A549 (cell line): Measurements from ENCODE around the gene SLC6A18. TPM values are rescaled to one million over a fixed set of nuclear protein-coding genes. Genes with fewer than 3 reads are reported as not detected.
A peak's percentile ranks its signal among the peaks of the same experiment; 100 is the strongest.

Source experiments
- ATAC-seq, 2 experiments: fragments of 200-7000 bp in 1 of 2; fragments of >200 bp in 1 of 2; cut with Nextera tagmentation in 1 of 2; cut with Tn5 transposase in 1 of 2; 3 replicates each; pipeline versions ENCODE4 v1.8.0 to v1.9.1; 2018 to 2020; ENCODE audit warnings: mild to moderate bottlenecking in 1 of 2, moderate library complexity in 1 of 2
- CTCF ChIA-PET: fragments of 300-600 bp; sonication (Branson Sonifier 250); formaldehyde crosslinking; extraction: SDS; loops from one replicate; lab custom pipeline; 2021; ENCODE audit warnings: antibody characterized with exemption, inconsistent platforms; lab: Yijun Ruan, JAX
- POLR2A ChIA-PET: fragments of 350-600 bp; formaldehyde crosslinking; extraction: SDS; loops from one replicate; lab custom pipeline; 2021; ENCODE audit warnings: antibody characterized with exemption, inconsistent platforms; lab: Yijun Ruan, JAX
- DNase-seq, 2 experiments: peaks; one replicate each; pipeline versions ENCODE4 v3.0.0 to v3.0.0-alpha.2; 2011 to 2016; ENCODE audit warnings: low read depth in 1 of 2, low spot score in 1 of 2
- FAIRE-seq: peaks from 2 replicates; lab custom pipeline; 2011; peaks lifted over from hg19 to GRCh38; lab: Jason Lieb, UNC
- H3K27ac ChIP-seq, 2 experiments: fragments of >200 bp; sonication (Bioruptor Twin); formaldehyde crosslinking; 3 replicates each; pipeline ENCODE4 v1.5.1; 2016 to 2017
- H3K4me1 ChIP-seq: fragments of >200 bp; sonication (Bioruptor Twin); formaldehyde crosslinking; 3 replicates; pipeline ENCODE4 v1.6.1; 2016
- H3K4me2 ChIP-seq: fragments of >200 bp; sonication (Bioruptor Twin); formaldehyde crosslinking; 3 replicates; pipeline ENCODE4 v1.6.1; 2016
- H3K4me3 ChIP-seq: fragments of >200 bp; sonication (Bioruptor Twin); formaldehyde crosslinking; 3 replicates; pipeline ENCODE4 v1.5.1; 2016
- H3K9me3 ChIP-seq: fragments of >200 bp; sonication (Bioruptor Twin); formaldehyde crosslinking; 3 replicates; pipeline ENCODE4 v1.6.1; 2016
- BCL3 ChIP-seq: fragments of >200 bp; sonication (Bioruptor Twin); formaldehyde crosslinking; IDR thresholded peaks from 3 replicates; pipeline ENCODE4 v1.6.1; 2016
- BHLHE40 ChIP-seq: IDR thresholded peaks from 2 replicates; pipeline ENCODE4 v1.6.1; 2012; ENCODE audit warnings: low read depth, low read length, inconsistent platforms
- CEBPB ChIP-seq, 2 experiments: fragments of >200 bp in 1 of 2; sonication (Bioruptor Twin) in 1 of 2; formaldehyde crosslinking in 1 of 2; IDR thresholded peaks; 2 replicates each; pipeline ENCODE4 v1.6.1; 2012 to 2016
- EHMT2 ChIP-seq: fragments of 200-600 bp; sonication (generic); IDR thresholded peaks from 2 replicates; pipeline ENCODE4 v1.6.1; 2016; ENCODE audit warnings: antibody characterized with exemption, low read depth, mild to moderate bottlenecking, moderate library complexity
- EP300 ChIP-seq, 2 experiments: fragments of >200 bp; sonication (Bioruptor Twin); formaldehyde crosslinking; IDR thresholded peaks; 2 replicates in 1 of 2; 3 replicates in 1 of 2; pipeline ENCODE4 v1.6.1; 2016 to 2017
- FOSL2 ChIP-seq, 2 experiments: fragments of 450-650 bp in 1 of 2; fragments of >200 bp in 1 of 2; sonication (Bioruptor Twin) in 1 of 2; formaldehyde crosslinking; IDR thresholded peaks; 2 replicates each; pipeline versions ENCODE4 v1.5.0 to v1.6.1; 2016 to 2020; ENCODE audit warnings: mild to moderate bottlenecking in 1 of 2, moderate library complexity in 1 of 2
- FOXS1 ChIP-seq: fragments of 250-450 bp; sonication (Bioruptor Pico); IDR thresholded peaks from 2 replicates; pipeline ENCODE4 v1.5.0; 2020; ENCODE audit warnings: mild to moderate bottlenecking, moderate library complexity
- HDAC2 ChIP-seq: fragments of 200-600 bp; sonication (generic); IDR thresholded peaks from 2 replicates; pipeline ENCODE4 v1.6.1; 2016
- HEYL ChIP-seq: fragments of 250-450 bp; sonication (Bioruptor Pico); IDR thresholded peaks from 2 replicates; pipeline ENCODE4 v1.8.0; 2021; ENCODE audit warnings: mild to moderate bottlenecking, moderate library complexity
- JUN ChIP-seq, 2 experiments: fragments of >200 bp; sonication (Bioruptor Twin); formaldehyde crosslinking; IDR thresholded peaks; 2 replicates in 1 of 2; 3 replicates in 1 of 2; pipeline ENCODE4 v1.6.1; 2016 to 2017
- KDM1A ChIP-seq: fragments of 200-600 bp; sonication (generic); IDR thresholded peaks from 2 replicates; pipeline ENCODE4 v1.6.1; 2016; ENCODE audit warnings: low read depth, mild to moderate bottlenecking
- NFE2L2 ChIP-seq: fragments of 150-350 bp; conservative IDR thresholded peaks from 2 replicates; pipeline ENCODE4 v1.6.1; 2014; ENCODE audit warnings: low read length
- NR3C1 ChIP-seq: fragments of >200 bp; sonication (Bioruptor Twin); formaldehyde crosslinking; IDR thresholded peaks from 3 replicates; pipeline ENCODE4 v1.6.1; 2017
- POLR2AphosphoS2 ChIP-seq: conservative IDR thresholded peaks from 2 replicates; pipeline ENCODE4 v1.6.1; 2012; ENCODE audit warnings: low read length, improper control_type of control experiment, inconsistent platforms
- RAD21 ChIP-seq, 2 experiments: fragments of >200 bp in 1 of 2; sonication (Bioruptor Twin) in 1 of 2; formaldehyde crosslinking in 1 of 2; IDR thresholded peaks in 1 of 2; conservative IDR thresholded peaks in 1 of 2; 2 replicates in 1 of 2; 3 replicates in 1 of 2; pipeline ENCODE4 v1.6.1; 2012 to 2018; ENCODE audit warnings: inconsistent platforms in 1 of 2
- REST ChIP-seq: fragments of 200-600 bp; sonication (generic); IDR thresholded peaks from 2 replicates; pipeline ENCODE4 v1.6.1; 2016; ENCODE audit warnings: antibody characterized with exemption, mild to moderate bottlenecking, moderate library complexity
- SREBF2 ChIP-seq: fragments of 450-650 bp; IDR thresholded peaks from 2 replicates; pipeline ENCODE4 v1.6.1; 2014; ENCODE audit warnings: mild to moderate bottlenecking, moderate library complexity
- TFCP2L1 ChIP-seq: fragments of 250-450 bp; sonication (Bioruptor Pico); IDR thresholded peaks from 2 replicates; pipeline ENCODE4 v1.5.0; 2021; ENCODE audit warnings: mild to moderate bottlenecking
- ZC3H11A ChIP-seq: fragments of 450-650 bp; IDR thresholded peaks from 2 replicates; pipeline ENCODE4 v1.6.1; 2014; ENCODE audit warnings: antibody characterized with exemption, mild to moderate bottlenecking
- ZSCAN20 ChIP-seq: fragments of 250-450 bp; sonication (Bioruptor Pico); IDR thresholded peaks from 2 replicates; pipeline ENCODE4 v1.8.0; 2022; ENCODE audit warnings: mild to moderate bottlenecking, moderate library complexity
- WGBS: methylation state at CpG from one replicate; pipeline ENCODE4 v1.1.6; 2017; ENCODE audit errors: missing lambda C conversion rate; 5-methylcytosine and 5-hydroxymethylcytosine counted together
- polyA plus RNA-seq, 4 experiments: library from polyadenylated mRNA; depleted of rRNA in 3 of 4; stranded (reverse); fragments of >200 nt; fragmentation: RNase III in 1 of 4; extraction: RNeasy Plus Mini Kit Qiagen cat#74134 plus additional on column Dnase treatment in 1 of 4; gene quantifications; 2 replicates in 3 of 4; 3 replicates in 1 of 4; pipeline ENCODE4 v1.2.3, GENCODE V29; 2011 to 2017

The SLC6A18 gene
- polyA plus RNA-seq, 2 of the 4 experiments (the other 2 are of a cell fraction): not detected

DNA sequence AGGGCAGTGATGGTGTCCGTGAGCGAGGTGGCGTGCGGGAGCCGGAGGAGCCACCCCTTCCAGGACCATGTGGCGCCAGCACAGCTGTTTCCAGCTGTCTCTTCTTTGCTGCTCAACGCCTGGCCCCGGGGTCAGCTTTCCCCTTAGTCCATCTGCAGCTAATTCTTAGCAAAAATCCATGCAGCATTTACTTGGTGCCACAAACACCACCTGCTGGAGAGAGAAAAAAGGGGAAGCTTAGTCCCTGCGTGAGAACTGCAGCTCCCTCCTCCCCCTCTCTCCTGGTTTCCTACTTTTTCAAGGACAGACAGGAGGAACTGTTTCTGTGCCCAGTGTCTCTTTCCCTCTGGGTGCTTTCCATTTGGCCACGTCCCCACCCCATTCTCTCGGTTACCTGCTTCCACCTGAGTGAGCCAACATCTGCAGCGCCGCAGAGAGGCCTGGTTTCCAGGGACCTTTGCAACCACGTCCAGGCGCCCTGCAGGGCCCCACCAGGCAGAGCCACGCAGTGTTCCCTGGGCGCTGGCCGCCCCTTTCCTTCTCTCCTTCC is 20.4 kb upstream of the SLC6A18 start:
- Histone ChIP-seq H3K4me2 (no peak overlapping the region), H3K9me3 (no peaks in the 10 kb centered on the region), H3K27ac (no peak overlapping the region), H3K4me3 (no peak overlapping the region), H3K4me1 (no peaks in the 10 kb centered on the region; the same call in 2 of the 3 replicates)
- ChIA-PET POLR2A (no interaction called here), CTCF (interaction anchor here (0.6 to 5.6 kb wide), 5 partner anchors 30 to 439 kb away, joined by 3 to 63 read pairs (median 6); no protein-coding TSS in a partner anchor)
- 41% methylated on average over 15 of the region's 18 CpGs for WGBS
- ATAC-seq (peak; percentile 25 to 57; a peak in 5 of 6 replicates), FAIRE-seq (no peak), DNase-seq (peak; percentile 28 to 58)
- TF ChIP-seq KDM1A (no peak), ZC3H11A (no peak), REST (no peak), NFE2L2 (no peak)

DNA sequence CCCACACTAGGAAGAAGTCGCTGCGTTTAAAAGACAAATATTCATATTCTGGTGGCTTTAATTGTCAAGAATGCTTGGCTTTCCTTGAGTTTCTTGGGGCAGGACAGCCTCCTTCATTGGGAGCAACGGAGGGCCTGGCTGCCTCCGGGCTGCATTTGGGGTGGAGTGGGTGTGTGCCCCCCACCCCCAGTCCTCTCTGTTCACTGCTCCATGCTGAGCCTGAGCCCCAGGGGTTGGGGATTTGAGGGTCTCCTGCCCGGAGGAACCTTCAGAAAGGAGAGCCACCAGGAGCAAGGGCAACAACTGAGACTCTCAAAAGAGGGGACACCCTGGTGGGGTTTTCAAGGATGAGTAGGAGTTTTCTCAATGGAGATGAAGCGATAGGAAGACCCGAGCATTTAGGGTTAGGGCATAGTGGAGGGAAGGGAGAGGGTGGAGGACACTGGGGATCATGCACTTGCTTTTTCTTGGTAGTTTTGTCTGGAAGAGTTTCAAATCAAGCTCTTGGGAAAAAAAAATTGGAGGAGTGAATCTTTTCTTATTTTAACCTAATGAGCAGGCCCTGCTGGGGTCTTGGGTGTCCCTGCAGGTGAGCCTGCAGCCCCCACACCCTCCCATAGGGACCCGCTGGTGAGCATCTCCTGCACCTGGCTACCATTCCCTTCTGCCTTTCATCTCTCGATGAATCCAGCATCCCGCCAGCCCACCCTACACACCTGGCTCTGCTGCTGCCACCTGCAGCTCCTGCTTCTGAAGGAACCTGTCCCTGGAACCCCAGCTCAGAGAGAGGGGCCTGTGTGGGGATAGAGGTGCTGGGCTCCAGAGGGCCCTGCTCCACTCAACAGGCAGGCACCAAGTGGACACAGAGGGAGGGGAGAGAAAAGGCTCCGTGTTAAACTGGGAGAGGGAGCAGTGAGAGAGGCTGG is 19.7 kb upstream of the SLC6A18 start:
- H3K4me1 ChIP-seq: no peaks in the 10 kb centered on the region
- TF ChIP-seq SREBF2: no peak
- no peak for TF ChIP-seq TFCP2L1
- TF ChIP-seq EHMT2: no peak
- TF ChIP-seq BHLHE40: no peak
- TF ChIP-seq, all 56 proteins: peak for 0
- DNase-seq: no peak
- 38% methylated on average over 11 of the region's 11 CpGs for WGBS
- Histone ChIP-seq H3K4me3 (no peak overlapping the region), H3K4me2 (no peak overlapping the region), H3K9me3 (no peaks in the 10 kb centered on the region), H3K27ac (no peak overlapping the region)
- ChIA-PET CTCF (interaction anchor here (0.6 to 5.6 kb wide), 7 partner anchors 25 to 439 kb away, joined by 3 to 63 read pairs (median 4); no protein-coding TSS in a partner anchor), POLR2A (no interaction called here)
- ATAC-seq: no peak
- FAIRE-seq: no peak

DNA sequence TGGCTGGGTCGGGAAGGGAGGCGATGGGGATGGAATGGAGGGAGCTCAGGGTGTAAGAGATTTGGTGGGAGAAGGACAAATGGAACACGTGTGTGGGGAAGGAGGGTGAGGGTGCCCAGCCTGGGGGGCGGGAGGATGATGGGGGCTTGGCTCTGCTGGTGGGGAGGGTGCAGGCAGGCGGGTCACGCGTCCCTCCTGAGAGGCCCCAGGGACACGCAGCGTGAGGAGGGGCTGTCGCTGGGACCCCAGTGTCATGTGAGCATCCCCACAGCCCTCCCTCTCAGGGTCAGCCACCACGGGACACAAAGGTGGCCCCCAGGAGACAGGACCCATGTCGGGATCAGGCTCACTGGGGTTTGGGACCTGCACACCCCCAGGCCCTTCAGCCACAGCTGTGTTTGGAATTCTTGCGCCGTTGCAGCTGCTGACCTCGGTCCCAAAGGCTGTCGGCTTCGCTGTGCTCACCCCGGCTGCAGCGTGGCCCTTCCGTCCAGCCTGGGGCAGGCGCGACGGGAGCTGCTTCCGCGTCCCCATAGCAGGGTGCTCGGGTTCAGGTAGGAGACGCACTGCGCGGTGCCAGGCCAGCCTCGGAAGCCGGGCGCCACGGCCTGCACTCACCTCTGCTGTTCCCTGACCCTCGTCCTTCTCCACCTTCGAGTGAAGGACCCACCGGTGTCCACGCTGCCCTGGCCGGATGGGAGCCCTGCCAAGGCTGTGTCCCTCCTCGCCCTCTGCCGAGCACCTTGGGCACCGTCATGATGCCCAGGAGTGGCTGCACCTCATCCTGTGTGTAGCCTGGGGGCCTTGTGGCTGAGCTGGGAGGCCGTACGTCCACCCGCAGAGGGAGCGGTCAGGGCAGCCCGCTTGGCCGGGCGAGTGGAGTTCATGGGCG is 18.4 kb upstream of the SLC6A18 start:
- H3K4me1 ChIP-seq: no peaks in the 10 kb centered on the region
- ChIA-PET POLR2A (no interaction called here), CTCF (interaction anchor here (1.0 to 5.6 kb wide), 6 partner anchors 24 to 447 kb away, joined by 3 to 63 read pairs (median 4); no protein-coding TSS in a partner anchor)
- H3K4me3 ChIP-seq: no peak overlapping the region
- ATAC-seq (no peak), DNase-seq (no peak), FAIRE-seq (no peak)
- 54% methylated on average over 27 of the region's 49 CpGs for WGBS
- no peak overlapping the region for H3K27ac ChIP-seq
- H3K9me3 ChIP-seq: no peaks in the 10 kb centered on the region
- no peak overlapping the region for H3K4me2 ChIP-seq
- TF ChIP-seq JUN (IDR thresholded peaks at IDR 0.05): no peak
- TF ChIP-seq HDAC2: no peak
- no peak for TF ChIP-seq REST
- TF ChIP-seq BCL3: no peak
- TF ChIP-seq HEYL: no peak
- no peak for TF ChIP-seq RAD21 (conservative IDR thresholded peaks at IDR 0.05 in 1 of 2, IDR thresholded peaks at IDR 0.05 in 1 of 2)
- no peak for TF ChIP-seq FOXS1 (CRISPR knock-in tag)
- no peak for TF ChIP-seq FOSL2 (IDR thresholded peaks at IDR 0.05)
- no peak for TF ChIP-seq FOSL2 (CRISPR knock-in tag; IDR thresholded peaks at IDR 0.05)
- TF ChIP-seq EP300 (IDR thresholded peaks at IDR 0.05): no peak
- TF ChIP-seq ZSCAN20 (CRISPR knock-in tag): no peak
- TF ChIP-seq NR3C1: no peak
- no peak for TF ChIP-seq CEBPB (IDR thresholded peaks at IDR 0.05)
- TF ChIP-seq POLR2AphosphoS2: no peak
